Cerebellar nuclear complex (tissue), 1 donor: ENCODE results near the gene NMUR1.
"Not testable (repeated sequence)": the region's sequence is repeated elsewhere in the genome, so short reads cannot be mapped to it uniquely, and the experiment has no call there.

ENCODE experiments used
- DNase-seq, 2 experiments: peaks; one replicate each; lab custom pipeline; 2025; lab: John Stamatoyannopoulos, UW

The NMUR1 gene

GRCh38 chr2:231530099-231531011 lies at the start of gene NMUR1:
NMUR1 (minus strand) TSS chr2:231530445; CDS start chr2:231530361, 84 bp downstream.
- no peak for DNase-seq

GRCh38 chr2:231579560-231579959 lies 49.3 kb upstream of the NMUR1 start:
- DNase-seq, result no peak

- DNase-seq, result not testable (repeated sequence)
Observed at GRCh38 chr2:231578655-231579054, 48.4 kb upstream of the NMUR1 start.

GRCh38 chr2:231576465-231576864 lies 46.2 kb upstream of the NMUR1 start:
- DNase-seq, result no peak

GRCh38 chr2:231575612-231576256 lies 45.5 kb upstream of the NMUR1 start:
- no peak for DNase-seq

GRCh38 chr2:231573698-231574421 lies 43.6 kb upstream of the NMUR1 start:
- DNase-seq, result no peak

- DNase-seq, result no peak
Observed at GRCh38 chr2:231573096-231573495, 42.9 kb upstream of the NMUR1 start.

GRCh38 chr2:231571661-231572191 lies 41.5 kb upstream of the NMUR1 start:
- DNase-seq, result no peak

GRCh38 chr2:231570915-231571314 lies 40.7 kb upstream of the NMUR1 start:
- DNase-seq, result not testable (repeated sequence)

- DNase-seq, result no peak
Observed at GRCh38 chr2:231568785-231569435, 38.7 kb upstream of the NMUR1 start.

- no peak for DNase-seq
Observed at GRCh38 chr2:231568098-231568784, 38.0 kb upstream of the NMUR1 start.

- DNase-seq, result no peak
Observed at GRCh38 chr2:231567159-231567558, 36.9 kb upstream of the NMUR1 start.

- no peak for DNase-seq
Observed at GRCh38 chr2:231565887-231566594, 35.8 kb upstream of the NMUR1 start.

GRCh38 chr2:231563378-231563961 lies 33.2 kb upstream of the NMUR1 start:
- no peak for DNase-seq

- DNase-seq, result no peak
Observed at GRCh38 chr2:231557571-231558217, 27.4 kb upstream of the NMUR1 start.

GRCh38 chr2:231556981-231557380 lies 26.7 kb upstream of the NMUR1 start:
- DNase-seq, result no peak

GRCh38 chr2:231556496-231556895 lies 26.3 kb upstream of the NMUR1 start:
- DNase-seq, result not testable (repeated sequence)

- no peak for DNase-seq
Observed at GRCh38 chr2:231554748-231555545, 24.7 kb upstream of the NMUR1 start.

GRCh38 chr2:231554327-231554726 lies 24.1 kb upstream of the NMUR1 start:
- no peak for DNase-seq
